Measurements from ENCODE around the gene KRTAP12-2.
"Not testable (repeated sequence)": the region's sequence is repeated elsewhere in the genome, so short reads cannot be mapped to it uniquely, and the experiment has no call there.

KRTAP12-2 gene

GRCh38 chr21:44636209-44637017, 30.3 kb downstream of the KRTAP12-2 start:
- no peak for DNase-seq (ENCODE audit: low spot score)
- in situ Hi-C loops (cut with MboI; ENCODE audit: low pct_unique_long_range_greater_than_20kb, low sequenced_read_pairs, unreplicated experiment): no loop called here
- no peak for TF ChIP-seq CTCF (IDR thresholded peaks at IDR 0.05; ENCODE audit: extremely low read depth, insufficient read depth, missing control alignments)

GRCh38 chr21:44632067-44632466, 34.7 kb downstream of the KRTAP12-2 start:
- in situ Hi-C loops (cut with MboI; ENCODE audit: low pct_unique_long_range_greater_than_20kb, low sequenced_read_pairs, unreplicated experiment): no loop called here
- DNase-seq (ENCODE audit: low spot score): no peak
- no peak for TF ChIP-seq CTCF (IDR thresholded peaks at IDR 0.05; ENCODE audit: extremely low read depth, insufficient read depth, missing control alignments)

GRCh38 chr21:44630440-44630839, 36.3 kb downstream of the KRTAP12-2 start:
- no peak for DNase-seq (ENCODE audit: low spot score)
- no peak for TF ChIP-seq CTCF (IDR thresholded peaks at IDR 0.05; ENCODE audit: extremely low read depth, insufficient read depth, missing control alignments)
- in situ Hi-C loops (cut with MboI; ENCODE audit: low pct_unique_long_range_greater_than_20kb, low sequenced_read_pairs, unreplicated experiment): no loop called here

GRCh38 chr21:44628707-44629391, 37.9 kb downstream of the KRTAP12-2 start:
- in situ Hi-C loops (cut with MboI; ENCODE audit: low pct_unique_long_range_greater_than_20kb, low sequenced_read_pairs, unreplicated experiment): no loop called here
- no peak for DNase-seq (ENCODE audit: low spot score)
- no peak for TF ChIP-seq CTCF (IDR thresholded peaks at IDR 0.05; ENCODE audit: extremely low read depth, insufficient read depth, missing control alignments)

GRCh38 chr21:44627831-44628233, 38.9 kb downstream of the KRTAP12-2 start:
- in situ Hi-C loops (cut with MboI; ENCODE audit: low pct_unique_long_range_greater_than_20kb, low sequenced_read_pairs, unreplicated experiment); DNase-seq (ENCODE audit: low spot score): not testable (repeated sequence)

- DNase-seq (ENCODE audit: low spot score); in situ Hi-C loops (cut with MboI; ENCODE audit: low pct_unique_long_range_greater_than_20kb, low sequenced_read_pairs, unreplicated experiment): not testable (repeated sequence)
Observed at GRCh38 chr21:44627181-44627822, 39.4 kb downstream of the KRTAP12-2 start.

GRCh38 chr21:44626673-44627143, 40.0 kb downstream of the KRTAP12-2 start, which contains the start of gene KRTAP10-9:
KRTAP10-9 (plus strand) TSS chr21:44627093; CDS start chr21:44627172, 79 bp downstream.
- no peak for TF ChIP-seq CTCF (IDR thresholded peaks at IDR 0.05; ENCODE audit: extremely low read depth, insufficient read depth, missing control alignments)
- DNase-seq (ENCODE audit: low spot score): no peak
- in situ Hi-C loops (cut with MboI; ENCODE audit: low pct_unique_long_range_greater_than_20kb, low sequenced_read_pairs, unreplicated experiment): no loop called here

Data from GM13977 (cell line).